Kidney capillary endothelial cell (primary cell): ENCODE data around the gene VPS13C.
A peak's percentile ranks its signal among the peaks of the same experiment; 100 is the strongest.

Experiments
- DNase-seq: peaks from one replicate; pipeline ENCODE4 v3.0.0-alpha.2; 2018; ENCODE audit warnings: low spot score

The VPS13C gene

DNA sequence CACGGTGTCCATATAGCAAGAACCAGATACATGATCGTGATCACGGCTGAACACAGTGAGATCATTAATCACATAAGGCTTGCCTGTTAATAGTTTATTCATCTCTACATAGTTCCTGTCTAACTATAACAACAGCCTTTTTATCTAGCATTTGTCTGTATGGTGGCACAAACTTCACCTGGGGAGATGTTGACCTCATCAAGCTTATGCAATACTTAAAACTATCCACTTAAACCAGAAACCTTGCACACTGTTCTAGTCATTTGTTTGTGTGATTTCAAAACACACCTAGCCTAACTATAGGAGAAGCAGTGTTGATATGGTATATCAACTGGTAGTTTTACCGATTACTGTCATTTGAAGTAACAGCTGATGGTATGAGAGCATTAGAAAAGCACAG, 124.8 kb downstream of the VPS13C start:
- no peak for DNase-seq

DNA sequence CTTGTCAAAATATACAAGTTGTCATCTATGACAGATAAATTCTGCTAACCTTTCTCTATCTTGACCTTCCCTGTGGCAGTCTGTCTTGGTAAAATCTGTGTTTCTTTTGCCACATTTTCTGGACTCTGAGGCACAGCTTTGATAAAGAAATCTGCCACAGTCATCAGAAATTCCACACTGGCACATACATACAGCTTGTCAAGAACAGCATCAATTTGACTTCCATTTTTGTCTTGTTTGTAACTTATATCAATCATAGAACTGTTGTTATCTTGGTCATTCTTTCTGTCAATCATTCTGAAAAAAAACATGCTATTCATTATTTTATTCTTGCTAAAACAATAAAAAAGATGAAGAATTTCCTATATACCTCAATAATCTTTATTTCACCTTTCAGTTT, 130.8 kb downstream of the VPS13C start:
- no peak for DNase-seq

DNA sequence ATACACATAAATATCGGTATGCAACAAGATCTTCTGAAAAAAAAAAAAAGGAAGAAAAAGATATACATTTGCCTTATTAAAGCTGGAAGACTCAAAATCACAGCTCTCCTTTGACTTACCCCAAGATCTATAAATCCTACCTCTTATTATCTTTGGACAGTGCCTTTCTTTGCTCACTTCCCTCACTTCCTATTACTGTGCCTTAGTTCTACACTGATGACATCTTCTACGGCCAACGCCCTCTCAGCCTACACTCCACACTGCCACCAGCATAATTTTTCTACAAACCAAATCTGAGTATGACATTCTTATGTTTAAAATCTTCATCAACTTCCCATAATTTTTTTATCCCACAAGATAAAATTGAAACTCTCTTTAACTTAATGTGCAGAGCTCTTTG, 137.1 kb downstream of the VPS13C start:
- DNase-seq, result no peak

DNA sequence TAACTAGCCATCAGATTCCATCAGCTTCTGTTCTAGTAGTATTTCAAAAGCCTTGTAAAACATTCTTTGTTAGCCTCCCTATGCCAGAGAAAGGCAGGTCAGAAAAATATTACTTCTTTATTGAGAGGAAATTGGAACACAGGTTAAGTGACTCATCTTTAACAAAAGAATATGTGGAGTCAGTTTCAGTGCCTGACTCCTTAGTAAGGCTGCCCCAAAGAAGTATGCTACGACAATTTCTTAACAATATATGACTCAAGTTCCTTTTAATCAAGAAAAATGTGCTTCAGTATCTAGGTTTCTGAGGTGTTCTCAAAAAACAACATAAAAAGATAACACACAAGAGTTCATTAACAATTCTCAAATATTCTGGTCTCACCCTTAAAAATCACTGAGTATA, 139.2 kb downstream of the VPS13C start:
- peak; percentile 19 for DNase-seq

DNA sequence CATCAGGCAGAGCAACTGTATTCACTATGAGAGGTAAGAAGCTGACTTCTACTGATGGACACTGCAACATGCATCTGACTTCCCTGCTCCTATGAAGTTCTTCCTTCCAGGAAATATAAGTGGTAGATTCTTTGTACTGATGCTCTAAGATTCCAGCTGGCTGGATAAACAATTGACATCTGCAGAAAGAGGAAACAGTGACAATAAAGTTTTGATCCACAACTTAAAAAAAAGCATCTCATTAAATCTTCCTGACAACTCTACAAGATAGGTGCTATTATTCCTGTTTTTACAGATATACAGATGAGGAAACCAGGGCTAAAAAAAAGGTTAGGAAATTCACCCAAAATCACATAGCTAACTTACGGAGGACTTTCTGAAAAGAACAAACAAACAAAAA, 142.8 kb downstream of the VPS13C start:
- no peak for DNase-seq

DNA sequence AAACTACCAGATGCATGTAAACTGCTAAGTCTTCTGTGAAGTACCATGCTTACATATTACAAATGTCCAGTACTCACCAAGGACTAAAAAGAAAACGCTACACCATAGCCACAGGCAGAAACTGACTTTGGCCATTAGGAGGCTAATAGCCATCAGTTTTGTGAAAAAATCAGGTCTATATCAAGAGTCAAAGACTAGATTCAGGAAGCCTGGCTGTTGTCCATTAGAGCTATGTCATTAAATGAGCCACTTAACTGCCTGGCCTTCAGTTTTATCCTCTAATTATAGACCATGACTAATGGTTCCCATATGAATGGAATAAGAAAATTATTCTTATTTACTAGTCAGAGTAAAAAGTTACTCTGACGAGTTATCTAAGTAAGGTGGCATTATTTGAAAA, 144.1 kb downstream of the VPS13C start:
- no peak for DNase-seq

DNA sequence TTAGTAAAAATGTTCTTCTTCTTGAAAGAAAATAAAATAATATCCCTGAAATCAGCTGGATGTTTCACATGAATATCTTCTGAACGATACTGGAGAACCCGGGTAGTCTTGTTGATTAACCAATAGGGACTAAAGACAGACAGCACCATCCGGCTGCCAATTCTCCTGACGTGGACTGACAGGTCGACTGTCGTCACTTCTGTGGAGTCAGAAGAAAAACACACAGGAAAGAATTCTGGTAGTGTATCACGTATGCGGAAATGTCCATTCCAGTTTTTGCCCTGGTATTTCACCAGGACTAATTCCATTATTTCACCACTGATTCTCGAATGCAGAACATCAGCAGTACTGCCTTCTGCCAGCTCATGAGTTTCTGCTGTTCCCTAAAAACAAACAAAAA, 144.6 kb downstream of the VPS13C start:
- DNase-seq, result no peak

DNA sequence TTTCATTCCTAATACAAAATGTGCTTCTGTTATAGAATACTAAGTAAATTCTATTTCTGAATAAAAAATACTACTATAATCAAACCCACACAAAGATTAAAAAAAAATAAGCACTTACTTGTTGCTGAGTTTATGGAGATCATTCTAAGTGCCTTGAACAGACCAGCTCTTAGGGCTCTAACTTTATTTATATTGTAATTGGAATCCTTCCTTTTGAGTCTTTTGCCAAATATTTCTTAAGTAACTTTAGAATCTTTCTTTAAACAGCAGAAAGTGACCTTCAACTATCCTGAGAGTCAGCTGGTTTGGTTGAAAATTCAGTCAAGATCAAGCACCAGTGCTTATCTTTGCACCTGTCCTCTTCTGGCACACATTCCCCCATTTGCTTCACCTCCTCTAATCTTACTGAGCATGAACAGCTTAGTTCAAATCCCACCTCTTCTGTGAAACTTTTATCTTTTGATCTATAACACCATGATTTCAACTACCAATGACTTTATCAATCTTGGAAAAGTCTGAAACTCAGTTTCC, 149.3 kb downstream of the VPS13C start:
- no peak for DNase-seq

DNA sequence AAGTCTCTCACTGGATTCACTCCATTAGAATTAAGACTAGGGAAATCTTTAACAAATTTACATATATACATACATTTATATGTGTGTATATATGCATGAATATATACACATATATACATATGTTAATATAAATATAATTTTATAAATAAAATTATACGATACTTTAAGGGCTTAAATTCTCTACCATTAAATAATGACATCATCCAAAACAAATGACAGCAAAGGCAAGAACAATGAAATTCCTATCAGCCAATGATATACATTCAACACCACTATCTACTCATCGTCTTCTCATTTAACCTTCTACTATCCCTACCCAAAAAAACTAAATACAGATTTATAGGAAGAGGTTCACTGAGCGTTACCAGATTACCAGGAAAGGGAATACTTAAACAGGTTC, 152.0 kb downstream of the VPS13C start:
- no peak for DNase-seq

DNA sequence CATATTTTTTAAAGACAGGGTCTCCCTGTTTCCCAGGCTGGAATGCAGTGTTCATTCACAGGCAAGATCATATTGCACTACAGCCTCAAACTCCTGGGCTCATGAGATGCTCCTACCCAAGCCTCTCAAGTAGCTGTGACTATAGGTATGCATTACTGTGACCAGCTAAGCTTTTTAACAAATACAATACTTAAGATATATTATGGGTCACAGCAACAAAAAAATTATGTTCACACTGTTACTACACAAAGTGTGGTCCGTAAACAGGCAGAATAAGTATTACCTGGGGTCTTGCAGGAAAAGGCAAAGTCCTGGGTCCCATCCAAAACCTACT, 152.5 kb downstream of the VPS13C start:
- no peak for DNase-seq

DNA sequence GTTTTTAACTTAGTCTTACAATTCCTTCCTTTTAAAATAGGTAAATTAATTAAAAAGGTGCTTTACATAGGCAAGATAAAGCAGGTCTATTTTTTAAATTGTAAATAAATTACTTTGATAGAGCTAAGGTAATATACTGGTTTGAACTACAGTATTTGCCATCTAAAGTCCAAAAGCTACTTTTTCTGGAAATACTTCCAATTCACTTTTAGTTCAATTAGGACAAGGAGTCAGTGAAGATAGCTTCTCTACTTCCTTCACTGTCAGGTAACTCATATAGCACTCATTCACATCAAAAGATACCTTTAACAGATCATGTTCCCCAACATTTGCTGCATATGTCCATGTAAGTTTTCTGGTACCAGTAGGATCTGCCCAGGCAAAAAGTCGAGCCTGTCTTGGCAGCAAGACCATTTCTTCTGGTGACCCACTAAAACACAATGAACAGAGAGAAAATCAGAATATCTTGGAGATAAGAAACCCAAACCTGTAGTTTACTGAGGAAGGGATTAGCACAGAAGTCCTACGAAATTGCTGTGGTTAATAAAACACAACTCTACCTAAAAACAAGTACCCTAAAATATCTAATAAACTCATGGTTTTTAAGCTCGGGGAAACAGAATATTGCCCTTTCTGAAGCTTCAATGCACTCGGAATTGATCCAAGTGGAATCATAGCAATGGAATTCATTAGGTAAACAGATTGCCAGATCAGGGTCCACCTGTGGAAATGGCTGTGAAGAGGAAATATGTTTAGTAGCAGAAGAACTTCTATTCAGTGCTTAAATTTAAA, 153.1 kb downstream of the VPS13C start:
- DNase-seq, result no peak

DNA sequence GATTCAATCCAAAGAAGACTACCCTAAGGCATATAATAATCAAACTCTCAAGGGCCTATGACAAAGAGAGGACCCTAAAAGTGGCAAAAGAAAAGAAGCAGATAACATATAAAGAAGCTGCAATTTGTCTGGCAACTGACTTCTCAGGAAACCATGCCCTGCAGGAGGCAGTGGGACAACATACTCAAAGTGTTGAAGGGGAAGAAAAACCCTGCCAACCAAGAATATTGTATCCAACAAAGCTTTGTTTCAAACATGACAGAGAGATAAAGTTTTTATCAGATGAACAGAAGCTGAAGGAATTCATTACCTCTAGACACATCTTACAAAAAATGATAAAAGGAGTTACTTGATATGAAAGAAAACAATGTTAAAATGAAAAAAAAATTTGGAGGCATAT, 167.1 kb downstream of the VPS13C start:
- no peak for DNase-seq

DNA sequence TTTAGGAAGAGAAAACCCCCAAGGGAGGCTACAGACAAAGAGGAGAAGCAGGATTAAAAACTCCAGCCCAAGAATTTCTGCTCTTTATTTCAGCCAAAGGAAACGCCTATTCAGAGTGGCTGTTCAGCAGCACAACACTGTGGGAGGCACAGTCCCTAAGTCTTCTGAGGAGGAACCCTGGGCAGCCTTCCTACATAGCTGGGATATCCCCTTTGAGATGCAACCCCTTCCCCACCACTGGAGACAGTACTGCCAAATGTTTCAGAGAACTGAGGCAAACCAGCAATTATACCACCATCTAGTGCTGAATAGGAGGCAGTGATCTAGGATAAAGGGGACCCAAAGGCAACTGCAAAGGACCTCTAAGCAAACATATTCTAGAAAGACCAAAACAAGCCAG, 168.1 kb downstream of the VPS13C start:
- DNase-seq, result no peak

DNA sequence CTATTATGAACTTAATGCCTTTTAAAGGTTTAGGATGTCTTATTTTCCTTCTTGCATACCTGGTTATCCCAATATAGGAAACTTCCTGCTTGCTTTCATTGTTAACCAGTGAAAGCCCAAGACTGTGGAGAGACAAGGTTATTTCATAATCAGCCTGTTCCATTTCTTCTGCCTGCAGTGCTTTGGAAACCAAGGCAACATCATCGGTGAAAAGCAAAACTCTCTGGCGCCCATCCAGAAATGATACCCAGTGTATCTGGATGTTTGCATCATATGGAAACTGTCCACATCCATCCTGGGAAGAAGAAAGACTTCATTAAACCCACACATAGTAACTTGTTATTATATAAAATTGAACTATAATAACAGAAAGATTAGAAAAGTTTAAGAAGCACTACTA, 170.1 kb downstream of the VPS13C start:
- DNase-seq, result no peak

DNA sequence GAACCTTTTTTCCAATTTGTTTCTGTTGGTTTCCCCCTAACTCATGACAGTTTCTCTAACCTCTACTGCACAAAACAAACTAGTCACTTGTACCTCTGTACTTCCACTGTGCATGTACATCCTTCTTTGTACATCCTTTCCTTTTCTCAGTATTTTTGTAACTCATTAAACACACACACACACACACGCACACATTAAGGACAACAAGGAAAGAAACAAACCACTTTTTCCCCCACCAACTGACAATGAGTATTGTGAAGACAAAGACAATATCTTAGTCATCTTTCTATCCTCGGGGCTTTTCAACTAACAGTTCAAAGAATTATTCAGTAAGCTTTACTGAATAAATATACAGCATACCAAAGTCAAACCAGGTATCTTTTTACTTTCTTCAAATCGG, 170.5 kb downstream of the VPS13C start:
- DNase-seq, result no peak

DNA sequence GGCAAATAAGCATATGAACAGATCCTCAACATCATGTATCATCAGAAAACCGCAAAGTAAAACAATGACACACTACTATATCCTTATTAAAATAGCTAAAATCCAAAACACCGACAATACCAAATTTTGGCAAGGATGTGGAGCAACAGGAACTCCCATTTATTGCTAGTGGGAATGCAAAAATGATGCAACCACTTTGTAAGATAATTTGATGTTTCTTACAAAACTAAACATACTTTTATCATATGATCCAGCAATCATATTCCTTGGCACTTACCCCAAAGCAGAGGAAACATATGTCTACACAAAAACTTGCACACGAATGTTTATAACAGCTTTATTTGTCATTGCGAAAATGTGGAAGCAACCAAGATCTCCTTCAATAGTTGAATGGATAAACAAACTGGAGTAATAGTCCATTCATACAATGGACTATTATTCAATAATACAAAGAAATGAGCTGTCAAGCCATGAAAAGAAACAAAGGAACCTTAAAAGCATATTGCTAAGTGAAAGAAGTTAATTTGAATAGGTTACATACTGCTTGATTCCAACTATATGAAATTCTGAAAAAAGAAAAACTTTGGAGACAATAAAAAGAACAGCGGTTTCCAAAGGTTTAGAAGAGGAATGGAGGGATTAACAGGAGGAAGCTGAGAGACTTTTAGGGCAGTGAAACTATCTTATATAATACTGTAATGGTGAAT, 172.0 kb downstream of the VPS13C start:
- no peak for DNase-seq

DNA sequence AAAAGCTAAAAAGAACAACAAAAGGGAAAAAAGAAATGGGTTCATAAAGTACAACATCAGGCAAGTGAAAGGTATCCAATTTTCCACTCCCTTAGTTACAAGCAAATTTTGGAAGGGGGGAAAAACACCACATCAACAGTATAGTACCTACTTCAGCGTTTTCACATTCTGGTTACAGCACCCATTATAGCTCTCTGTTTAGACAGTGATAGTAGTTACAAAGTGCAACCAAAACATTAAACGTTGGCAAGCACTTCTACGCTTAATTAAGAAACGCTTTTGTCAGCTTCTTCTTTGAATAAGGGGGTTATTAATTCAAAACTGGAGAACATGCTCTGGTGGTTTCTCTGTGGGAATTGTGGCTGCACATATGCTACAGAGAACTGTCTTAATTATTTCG, 180.2 kb downstream of the VPS13C start:
- DNase-seq, result no peak

DNA sequence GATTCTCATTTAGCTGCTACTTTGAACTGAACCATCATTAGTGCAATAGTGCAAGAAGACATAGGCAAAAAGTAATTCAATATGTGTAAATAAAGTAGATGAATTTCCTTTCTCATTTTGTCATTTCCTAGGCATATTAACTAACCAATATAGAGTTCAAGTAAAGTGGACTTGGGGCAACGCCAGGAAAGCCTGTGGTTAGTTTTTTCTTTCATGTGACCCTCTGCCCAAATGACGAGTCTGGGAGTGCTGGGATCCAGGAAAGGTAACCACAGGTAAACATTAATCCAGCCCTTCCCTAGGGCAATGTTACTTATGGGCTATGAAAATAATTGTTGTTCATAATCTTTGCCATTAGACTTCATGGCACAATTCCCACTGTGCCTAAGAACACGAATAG, 181.0 kb downstream of the VPS13C start:
- DNase-seq, result no peak

DNA sequence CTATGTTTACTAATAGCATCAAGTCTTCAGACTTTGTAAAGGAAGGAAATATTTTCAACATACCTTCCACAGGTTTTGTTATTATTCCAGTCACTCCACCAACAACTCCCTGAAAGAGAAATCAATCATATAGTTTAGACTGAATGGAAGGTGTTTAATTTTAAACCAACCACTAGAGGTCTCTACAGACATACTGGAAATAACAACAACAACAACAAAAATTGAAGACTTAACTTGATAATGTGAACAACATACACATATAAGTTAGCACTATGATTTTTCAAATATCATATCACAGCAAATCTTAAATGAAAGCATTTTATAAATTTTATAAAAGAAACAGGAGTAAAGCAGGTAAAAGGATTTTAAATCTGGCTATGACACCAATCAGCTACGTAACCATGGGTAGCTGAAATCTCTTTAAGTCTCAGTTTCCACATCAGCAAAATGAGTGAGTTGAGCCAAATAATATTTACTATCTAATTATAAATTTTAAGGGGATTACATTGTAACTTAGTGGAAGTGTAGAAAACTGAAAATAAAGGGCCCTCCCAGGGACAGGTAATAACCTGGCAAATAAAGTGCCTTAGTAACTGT, 188.2 kb downstream of the VPS13C start:
- DNase-seq, result peak; percentile 37

DNA sequence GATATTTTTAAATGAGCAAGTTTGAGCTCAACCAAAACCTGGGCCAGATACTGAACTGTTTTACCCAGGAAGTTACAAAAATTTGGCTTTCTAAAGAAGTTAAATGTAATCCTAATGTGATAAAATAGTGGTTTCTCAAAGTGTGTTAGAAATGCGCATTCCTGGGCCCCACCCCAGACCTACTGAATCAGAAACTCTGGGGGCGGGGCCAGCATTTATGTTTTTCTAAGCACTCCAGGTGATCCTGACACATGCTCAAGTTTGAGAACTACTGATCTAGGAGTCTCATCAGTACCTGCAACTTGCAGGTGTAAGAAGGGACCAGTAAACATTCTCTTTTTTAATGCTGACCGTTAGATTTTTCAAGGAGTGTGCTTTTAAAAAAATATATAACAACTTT, 190.6 kb downstream of the VPS13C start:
- no peak for DNase-seq

DNA sequence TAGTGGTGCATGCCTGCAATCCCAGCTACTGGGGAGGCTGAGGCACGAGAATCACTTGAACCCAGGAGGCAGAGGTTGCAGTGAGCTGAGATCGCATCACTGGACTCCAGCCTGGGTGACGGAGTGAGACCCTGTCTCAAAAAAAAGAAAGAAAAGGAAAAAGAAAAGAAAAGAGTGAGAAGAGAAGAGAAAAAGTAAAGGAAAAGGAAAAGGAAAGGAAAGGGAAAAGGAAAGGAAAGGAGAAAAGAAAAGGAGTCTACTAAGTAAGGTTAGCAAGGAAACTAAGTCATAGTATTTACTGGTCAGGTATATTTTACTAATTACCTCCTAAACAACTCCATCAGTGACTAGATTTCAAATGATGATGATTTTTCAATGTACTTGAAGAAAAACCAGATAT, 198.3 kb downstream of the VPS13C start:
- no peak for DNase-seq

DNA sequence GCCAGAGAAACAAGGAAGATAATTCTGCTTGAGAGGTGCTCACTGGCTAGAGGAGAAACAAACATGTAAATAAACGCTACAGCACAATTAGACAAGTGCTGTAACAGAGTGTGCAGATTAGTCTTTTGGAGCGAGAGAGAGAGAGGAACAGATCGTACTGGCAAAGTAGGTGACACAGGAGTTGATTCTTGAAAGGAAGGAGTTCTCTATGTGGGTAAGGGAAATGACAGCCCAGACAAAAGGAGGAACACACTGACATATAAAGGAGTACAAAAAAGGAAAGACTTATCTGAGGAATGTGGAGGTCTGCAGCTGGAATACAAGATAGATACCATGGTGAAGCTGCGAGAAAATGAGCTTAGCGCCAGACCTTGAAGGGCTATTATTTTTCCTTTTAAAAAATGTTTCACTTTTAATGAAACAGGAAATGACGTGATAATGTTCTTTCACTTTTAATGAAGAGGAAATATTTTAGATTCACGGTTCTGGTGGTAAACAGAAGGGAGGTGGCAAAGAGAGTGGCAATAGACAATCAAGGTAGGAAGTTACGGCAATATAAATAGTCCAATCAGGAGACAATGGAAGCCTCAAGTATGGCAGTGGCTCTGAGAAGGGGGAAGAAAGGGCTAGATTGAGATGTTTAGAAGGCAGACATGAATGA, 202.9 kb downstream of the VPS13C start:
- no peak for DNase-seq

DNA sequence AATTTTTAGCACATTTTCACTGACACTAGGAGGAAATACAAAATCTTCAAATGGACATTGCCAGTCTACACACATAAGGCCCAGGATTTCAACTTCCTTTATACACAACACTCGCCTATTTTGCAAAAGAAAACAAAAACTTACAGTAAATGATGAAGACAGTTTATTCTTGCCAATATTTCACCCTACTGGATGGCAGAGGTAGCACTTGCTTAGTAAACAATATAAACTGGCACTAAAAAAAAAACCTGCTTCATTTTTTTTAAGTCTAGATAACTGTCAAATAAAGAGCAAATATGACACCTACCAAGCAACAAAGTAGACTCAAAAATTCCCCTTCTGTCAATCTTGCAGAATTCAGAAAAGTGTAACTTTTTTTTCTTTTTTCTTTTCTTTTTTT, 204.0 kb downstream of the VPS13C start:
- DNase-seq, result no peak
